Activated CD4-positive, CD25-positive, alpha-beta regulatory T cell treated with anti-CD3 and anti-CD28 coated beads, Interleukin-2, amount 50 U/mL, for 72 hours (primary cell): ENCODE results near the gene NFIX.

Source experiments
- DNase-seq: peaks from one replicate; pipeline ENCODE4 v3.0.0; 2021

Gene NFIX

DNA sequence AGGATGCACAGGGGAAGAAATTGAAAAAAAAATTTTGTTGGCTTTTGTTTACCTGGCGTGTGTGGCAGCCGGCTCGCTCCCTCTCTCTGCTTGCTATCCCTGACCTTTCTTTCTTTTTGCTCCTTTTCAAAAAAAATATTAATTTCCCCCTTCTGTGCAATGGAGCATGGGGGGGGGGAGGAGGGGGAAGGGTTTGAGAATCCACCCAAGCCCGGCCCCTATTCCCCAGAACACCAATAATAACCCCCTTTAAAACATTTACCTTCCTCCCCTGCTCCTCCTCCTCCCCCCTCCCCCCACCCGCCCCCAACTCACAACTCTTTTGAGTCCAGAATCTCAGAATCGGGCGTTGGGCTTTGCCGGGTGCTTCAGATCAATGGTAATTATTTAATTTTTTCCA is 28.4 kb downstream of the NFIX start:
- DNase-seq, result no peak

- DNase-seq, result no peak
Measured at GRCh38 chr19:13024126-13024950, 29.1 kb downstream of the NFIX start.

DNA sequence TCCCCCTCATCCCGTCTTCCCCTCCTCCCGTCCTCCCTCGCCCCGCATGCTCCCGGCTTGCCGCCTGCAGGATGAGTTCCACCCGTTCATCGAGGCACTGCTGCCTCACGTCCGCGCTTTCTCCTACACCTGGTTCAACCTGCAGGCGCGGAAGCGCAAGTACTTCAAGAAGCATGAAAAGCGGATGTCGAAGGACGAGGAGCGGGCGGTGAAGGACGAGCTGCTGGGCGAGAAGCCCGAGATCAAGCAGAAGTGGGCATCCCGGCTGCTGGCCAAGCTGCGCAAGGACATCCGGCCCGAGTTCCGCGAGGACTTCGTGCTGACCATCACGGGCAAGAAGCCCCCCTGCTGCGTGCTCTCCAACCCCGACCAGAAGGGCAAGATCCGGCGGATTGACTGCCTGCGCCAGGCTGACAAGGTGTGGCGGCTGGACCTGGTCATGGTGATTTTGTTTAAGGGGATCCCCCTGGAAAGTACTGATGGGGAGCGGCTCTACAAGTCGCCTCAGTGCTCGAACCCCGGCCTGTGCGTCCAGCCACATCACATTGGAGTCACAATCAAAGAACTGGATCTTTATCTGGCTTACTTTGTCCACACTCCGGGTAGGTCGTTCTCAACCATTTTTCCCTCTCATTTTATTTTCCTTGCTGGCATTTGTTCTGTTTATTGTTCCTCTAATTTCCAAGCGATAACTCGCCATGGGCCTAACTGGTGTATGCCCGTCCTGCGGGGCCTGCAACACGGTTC is 29.8 kb downstream of the NFIX start:
- DNase-seq, result no peak

- no peak for DNase-seq
Measured at GRCh38 chr19:13025819-13026456, 30.7 kb downstream of the NFIX start.

- no peak for DNase-seq
Measured at GRCh38 chr19:13026462-13027370, 31.4 kb downstream of the NFIX start.

- no peak for DNase-seq
Measured at GRCh38 chr19:13027557-13027956, 32.3 kb downstream of the NFIX start.

- DNase-seq, result no peak
Measured at GRCh38 chr19:13028027-13028426, 32.8 kb downstream of the NFIX start.

GRCh38 chr19:13029301-13029880 is 34.1 kb downstream of the NFIX start:
- DNase-seq, result no peak

DNA sequence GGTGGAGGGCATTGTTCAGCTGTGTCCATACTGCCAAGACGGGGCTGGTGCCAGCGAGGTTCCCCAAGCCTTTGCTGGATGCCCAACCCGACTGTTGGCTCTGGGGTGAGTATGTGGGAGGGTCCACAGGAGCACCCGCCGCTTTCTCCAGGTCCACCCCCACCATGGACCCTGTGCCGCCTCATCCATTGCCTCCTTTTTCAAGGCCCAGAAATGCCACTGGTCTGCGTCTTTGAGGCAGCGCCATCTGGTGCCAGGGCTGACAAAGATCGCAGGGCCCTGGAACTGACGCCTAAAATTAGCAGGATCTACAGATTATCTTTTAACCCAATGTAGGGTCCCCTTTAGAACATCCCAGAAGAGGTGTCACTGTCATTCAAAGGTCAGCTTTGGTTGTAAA is 34.6 kb downstream of the NFIX start:
- no peak for DNase-seq

DNA sequence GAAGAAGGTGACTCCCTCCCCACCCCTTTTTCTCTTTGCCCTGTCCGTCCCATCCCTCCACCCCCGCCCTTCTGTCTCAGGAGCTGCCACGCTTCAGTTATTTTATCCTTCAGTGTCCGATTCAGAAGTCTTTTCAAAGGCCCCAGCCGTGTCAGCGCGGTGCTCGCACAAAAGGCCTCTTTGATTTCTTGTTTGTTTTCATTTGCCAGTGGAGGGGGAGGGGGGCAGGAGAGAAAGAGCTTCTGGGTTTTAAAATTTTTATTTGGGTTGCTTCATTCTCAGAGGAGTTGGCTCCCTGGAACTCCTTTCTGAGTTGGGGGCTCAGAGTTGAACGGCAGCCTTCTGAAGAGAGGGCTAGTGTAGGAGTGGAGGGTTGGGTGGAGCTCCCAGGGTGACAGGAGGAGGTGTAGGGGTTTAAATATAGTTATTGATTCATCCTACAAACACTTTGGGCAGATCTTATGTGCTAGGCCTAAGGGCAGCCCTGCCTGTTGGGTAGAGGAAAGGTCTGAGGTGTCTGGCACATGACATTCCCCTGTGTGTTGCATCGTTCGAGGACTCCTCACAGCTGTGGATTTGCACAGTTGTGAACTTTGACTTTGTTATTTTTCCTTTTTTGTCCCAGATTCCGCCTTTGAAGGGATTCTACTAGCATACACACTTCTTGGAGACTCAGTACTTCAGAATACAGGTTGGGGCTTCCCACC is 36.8 kb downstream of the NFIX start:
- no peak for DNase-seq

GRCh38 chr19:13032837-13033236 is 37.6 kb downstream of the NFIX start:
- no peak for DNase-seq

- no peak for DNase-seq
Measured at GRCh38 chr19:13033244-13033643, 38.0 kb downstream of the NFIX start.

DNA sequence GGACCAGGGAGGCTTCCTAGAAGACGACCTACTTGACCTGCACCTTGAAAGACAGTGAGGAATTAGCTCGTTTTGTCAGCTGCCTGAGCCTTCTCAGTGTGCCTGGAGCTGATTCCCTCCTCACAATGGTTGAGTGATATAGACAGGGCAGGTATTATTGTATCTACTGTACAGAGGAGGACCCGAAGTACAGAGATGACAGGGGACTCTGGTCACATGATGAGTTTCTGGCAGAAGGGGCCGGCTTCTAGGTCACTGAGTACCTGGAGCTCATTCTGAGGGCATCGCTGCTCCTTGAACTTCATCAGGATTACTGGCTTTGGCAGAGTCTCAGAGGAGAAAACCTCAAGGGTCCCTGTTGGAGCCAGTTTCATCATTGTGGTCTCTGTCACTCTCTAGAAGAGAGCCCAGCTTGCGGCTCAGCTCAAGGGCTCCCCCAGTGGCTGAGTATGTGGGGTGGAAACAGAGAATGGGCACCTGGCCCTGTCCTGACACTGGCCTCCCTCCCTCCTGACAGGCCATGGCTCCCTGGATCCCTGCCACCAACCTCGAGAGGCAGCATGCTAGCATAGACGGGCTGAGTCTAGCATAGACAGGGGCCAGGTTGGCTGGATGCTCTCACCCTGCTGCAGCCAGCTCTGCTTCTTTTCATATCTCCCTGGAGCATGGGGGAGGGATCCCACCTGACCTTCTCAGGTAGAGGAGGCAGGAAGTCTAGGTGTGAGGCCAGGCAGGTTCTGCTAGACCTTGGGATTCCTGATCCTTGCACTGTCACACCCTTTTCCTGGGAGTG is 38.7 kb downstream of the NFIX start:
- DNase-seq, result no peak

DNA sequence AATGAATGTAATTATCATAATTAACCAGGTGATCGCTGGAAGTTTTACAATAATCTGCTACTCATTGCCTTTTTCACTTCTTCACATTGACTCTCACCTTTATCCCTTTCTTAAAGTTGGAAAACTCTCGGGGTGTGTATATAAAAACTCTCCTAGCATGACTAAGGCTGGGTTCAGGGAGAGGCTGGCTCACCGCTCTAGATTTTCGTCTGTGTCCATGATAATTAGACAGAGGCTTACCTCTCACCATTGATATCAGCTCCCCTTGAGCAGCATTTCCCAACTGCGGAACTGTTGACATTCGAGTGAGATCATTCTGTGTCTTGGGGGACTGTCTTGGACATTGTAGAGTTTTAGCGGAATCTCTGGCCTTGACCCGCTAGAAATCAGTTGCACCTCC is 39.4 kb downstream of the NFIX start:
- no peak for DNase-seq

- no peak for DNase-seq
Measured at GRCh38 chr19:13035820-13036365, 40.6 kb downstream of the NFIX start.

DNA sequence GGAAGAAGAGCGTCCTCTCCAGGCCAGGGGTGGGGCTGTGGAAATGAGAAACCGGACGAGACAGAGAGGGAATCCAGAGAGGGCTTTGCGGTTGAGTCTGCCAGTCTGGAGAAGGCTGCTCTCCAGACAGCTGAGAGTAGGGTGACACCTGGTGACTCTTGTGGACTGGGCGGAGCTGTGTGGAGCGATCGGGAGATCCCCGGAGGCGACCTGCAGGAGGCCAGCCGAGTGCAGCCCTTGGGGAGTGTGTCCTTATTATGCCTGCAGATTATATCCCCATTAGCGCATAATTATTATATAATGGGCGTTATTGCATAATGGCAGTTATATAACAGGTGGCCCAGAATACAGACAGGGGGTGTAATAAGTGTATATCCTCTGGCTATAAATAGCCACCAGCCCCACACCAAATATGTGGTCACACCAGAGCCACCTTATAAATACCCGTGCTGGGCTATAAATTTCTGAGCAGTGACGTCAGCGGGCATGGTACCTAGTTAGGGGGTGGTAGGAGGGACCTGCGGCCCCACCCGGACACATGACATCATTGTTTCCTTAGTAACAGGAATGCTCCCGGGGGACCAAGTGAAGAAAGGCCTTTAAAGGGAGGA is 41.2 kb downstream of the NFIX start:
- DNase-seq, result no peak

DNA sequence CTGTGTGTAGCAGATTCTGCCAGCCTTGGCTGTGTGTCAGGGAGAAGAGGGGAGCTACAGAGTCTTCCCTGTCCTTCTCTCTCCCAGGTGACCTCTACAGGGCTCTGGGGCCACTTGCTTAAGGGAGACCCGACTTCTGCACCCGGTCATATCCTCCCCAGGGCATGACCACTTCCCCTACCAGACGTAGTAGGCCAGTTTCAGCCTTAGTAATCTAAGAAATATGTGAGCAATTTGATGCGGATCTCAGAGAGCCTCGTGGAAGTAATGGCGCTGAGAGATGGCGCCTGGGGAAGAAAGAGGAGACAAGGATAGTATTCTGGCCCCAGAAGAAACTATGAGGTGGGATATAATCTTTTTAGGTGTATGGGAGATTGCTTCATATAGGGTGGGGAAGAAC is 41.9 kb downstream of the NFIX start:
- no peak for DNase-seq

DNA sequence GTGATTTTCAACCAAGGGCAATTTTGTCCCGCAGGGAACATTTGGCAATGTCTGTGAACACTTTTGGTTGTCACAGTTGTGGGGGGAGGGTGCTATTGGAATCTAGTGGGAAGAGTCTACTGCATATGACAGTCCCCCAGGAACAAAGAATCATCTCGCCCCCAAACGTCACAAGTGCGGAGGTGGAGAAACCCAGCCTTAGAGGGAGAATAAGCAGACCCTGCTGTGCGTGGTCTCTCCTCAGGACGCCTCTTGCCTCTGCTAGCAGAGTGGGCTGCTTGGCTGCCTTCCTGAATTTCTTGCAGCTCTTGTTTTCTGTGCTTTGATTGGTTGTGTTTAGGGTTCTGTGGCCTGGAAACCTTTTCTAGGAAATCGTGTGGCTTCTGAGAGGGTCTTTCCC is 42.5 kb downstream of the NFIX start:
- DNase-seq, result no peak

GRCh38 chr19:13038306-13039210 is 43.3 kb downstream of the NFIX start:
- DNase-seq, result no peak
